ENCODE data around the gene ESYT3.
"Not testable (repeated sequence)": the region's sequence is repeated elsewhere in the genome, so short reads cannot be mapped to it uniquely, and the experiment has no call there.

Gene ESYT3

DNA sequence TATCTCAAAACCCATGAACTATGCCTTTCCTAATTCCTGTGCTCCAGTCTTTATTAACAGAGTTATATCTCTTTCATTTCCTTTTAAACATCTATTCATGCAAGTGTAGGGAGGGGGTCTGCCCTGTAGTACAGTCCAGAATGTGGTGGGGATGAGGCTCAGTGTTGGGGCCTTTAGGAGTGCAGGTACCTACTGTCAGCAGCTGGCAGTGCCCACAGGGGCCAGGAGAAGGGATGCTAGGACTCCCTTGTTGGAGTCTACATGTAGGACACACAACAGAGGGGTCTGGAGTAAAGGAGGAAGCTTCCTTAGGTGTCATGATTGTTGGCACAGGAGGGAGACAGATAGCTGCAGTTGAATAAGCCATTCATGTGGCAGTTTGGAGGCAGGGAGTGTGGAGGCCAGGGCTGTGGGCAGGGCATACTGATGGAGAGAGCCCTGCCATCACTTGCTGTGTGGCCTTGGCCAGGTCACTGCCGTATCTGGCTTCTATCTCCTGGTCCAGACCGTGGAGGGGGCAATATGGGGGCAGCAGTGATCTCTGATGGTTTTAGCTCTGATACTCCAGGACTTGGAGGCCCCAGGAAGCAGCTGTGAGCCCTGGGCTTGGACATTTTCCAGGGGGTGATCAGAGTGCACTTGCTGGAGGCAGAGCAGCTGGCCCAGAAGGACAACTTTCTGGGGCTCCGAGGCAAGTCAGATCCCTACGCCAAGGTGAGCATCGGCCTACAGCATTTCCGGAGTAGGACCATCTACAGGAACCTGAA lies 29.5 kb downstream of the ESYT3 start:
- DNase-seq = peak; percentile 53

DNA sequence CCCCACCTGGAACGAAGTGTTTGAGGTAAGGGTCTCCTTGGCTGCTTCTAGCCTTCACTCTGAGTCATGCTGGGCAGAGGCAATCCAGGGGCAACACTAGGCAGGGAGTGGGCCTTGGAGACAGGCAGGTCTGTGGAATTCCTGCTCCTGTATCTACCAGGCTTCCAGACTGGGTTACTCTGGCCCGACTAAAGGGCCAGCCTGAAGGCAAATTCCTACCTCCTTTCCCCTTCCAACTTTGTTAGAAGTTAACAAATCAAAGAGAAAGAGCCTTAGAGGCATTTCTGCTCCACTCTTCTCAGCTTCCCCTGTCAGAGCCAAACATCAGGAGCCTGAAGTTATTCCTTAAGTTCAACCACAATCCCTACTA lies 30.1 kb downstream of the ESYT3 start:
- no peak for DNase-seq

DNA sequence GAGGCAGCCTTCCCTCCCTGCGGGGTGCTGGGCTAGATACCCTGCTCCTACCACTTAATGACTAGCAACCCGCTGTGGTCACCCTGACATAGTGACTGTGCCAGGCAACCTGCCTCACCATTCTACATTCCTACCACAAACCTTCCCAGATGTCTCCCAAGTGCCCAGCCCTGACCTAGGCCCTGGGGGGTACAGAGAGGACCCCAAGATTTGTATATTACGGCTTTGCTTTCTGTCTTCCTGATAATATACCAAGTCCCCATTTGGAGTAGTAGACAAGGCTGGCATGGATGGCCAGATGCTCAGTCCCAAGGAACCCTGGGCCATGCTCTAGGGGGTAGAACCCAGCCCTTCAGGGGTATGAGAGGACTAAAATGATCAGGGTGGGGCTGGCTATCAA lies 31.0 kb downstream of the ESYT3 start:
- no peak for DNase-seq

GRCh38 chr3:138465925-138466324 lies 31.5 kb downstream of the ESYT3 start:
- DNase-seq = no peak

- no peak for DNase-seq
Measured at GRCh38 chr3:138467931-138468330, 33.5 kb downstream of the ESYT3 start.

DNA sequence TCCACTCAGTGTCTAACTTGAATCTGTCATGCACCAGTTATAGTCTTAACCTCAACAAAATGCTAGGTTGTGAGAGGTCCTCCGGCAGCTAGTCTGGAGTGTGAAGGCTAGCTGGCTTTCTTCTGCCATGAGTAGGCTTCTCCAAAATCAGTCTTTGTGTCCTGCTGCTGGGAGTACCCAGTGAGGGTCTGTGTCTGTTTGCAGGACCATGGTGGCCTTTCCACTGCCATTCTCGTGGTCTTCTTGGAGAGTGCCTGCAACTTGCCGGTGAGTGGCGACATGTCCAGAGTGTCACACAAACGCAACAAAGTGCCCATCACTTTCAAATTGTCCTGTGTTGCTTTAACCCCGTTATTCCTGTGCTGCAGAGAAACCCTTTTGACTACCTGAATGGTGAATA lies 34.0 kb downstream of the ESYT3 start:
- DNase-seq = no peak

- no peak for DNase-seq
Measured at GRCh38 chr3:138468886-138469285, 34.5 kb downstream of the ESYT3 start.

DNA sequence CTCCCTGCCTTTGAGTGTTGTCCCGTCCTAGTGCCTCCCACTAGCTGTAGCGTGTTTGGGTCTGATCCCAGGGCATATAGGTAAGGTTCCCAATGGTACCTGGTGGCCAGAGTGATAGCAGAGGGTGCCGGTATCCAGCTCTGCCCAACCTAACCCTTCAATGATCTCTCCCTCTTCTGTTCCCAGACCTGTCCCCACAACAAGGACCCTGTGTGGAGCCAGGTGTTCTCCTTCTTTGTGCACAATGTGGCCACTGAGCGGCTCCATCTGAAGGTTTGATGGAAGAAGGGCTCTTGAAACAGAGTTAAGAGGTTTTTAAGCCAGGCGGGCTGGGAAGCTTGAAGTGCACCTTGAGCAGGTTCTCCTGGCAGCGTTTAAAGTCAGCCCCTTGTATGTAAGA lies 35.5 kb downstream of the ESYT3 start:
- DNase-seq = no peak

GRCh38 chr3:138470687-138471086 lies 36.3 kb downstream of the ESYT3 start:
- no peak for DNase-seq

- DNase-seq = no peak
Measured at GRCh38 chr3:138471481-138471880, 37.1 kb downstream of the ESYT3 start.

GRCh38 chr3:138472141-138472825 lies 37.9 kb downstream of the ESYT3 start:
- no peak for DNase-seq

DNA sequence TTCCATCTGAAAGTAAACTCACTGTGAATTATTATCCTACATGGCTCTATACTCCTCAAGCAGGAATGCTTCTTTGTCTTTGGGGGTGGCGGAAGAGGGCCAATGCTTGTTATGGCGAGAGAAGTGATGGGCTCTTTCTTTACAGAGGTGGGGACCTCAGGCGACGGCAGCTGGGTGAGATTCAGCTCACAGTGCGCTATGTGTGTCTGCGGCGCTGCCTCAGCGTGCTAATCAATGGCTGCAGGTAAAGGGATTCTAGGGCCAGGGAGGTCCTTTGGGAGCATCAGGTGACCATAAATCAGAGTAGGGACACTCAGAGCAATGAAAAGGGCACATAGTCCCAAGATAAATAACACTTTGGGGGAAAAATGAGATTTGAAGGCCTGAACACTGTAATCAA lies 39.0 kb downstream of the ESYT3 start:
- no peak for DNase-seq

GRCh38 chr3:138474163-138474562 lies 39.7 kb downstream of the ESYT3 start:
- no peak for DNase-seq

- no peak for DNase-seq
Measured at GRCh38 chr3:138476526-138476925, 42.1 kb downstream of the ESYT3 start.

GRCh38 chr3:138477120-138477519 lies 42.7 kb downstream of the ESYT3 start:
- DNase-seq = no peak

DNA sequence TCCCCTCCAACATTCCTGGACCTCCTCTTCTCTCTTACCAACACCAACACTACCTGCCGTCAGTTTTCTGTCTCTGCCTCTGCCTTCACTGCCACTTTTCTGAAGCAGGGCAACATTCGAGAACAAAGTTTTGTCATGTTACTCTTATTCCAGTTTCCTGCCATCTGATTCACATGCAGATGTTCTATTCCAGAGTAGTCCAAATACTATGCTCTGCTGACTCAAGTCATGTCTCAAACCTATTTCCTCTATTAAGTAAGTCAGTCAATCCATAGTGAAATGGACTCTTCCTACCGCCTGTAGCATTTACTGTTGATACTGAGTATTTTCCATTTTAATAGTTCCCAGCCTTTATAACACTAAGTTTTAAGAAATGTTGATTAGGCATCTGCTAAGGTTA lies 43.4 kb downstream of the ESYT3 start:
- DNase-seq = no peak

GRCh38 chr3:138479438-138479863 lies 45.0 kb downstream of the ESYT3 start:
- no peak for DNase-seq

GRCh38 chr3:138484672-138485071 lies 50.3 kb downstream of the ESYT3 start:
- not testable (repeated sequence) for DNase-seq

DNA sequence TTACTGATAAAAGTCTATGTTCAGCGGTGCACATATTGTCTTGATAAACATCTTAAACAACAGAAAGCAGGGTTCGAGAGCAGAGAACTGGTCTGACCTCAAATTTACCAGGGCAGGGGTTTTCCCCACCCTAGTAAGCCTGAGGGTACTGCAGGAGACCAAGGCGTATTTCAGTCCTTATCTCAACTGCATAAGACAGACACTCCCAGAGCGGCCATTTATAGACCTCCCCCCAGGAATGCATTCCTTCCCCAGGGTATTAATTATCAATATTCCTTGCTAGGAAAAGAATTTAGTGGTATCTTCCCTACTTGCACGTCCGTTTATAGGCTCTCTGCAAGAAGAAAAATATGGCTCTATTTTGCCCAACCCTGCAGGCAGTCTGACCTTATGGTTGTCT lies 52.2 kb downstream of the ESYT3 start:
- DNase-seq = not testable (repeated sequence)

- no peak for DNase-seq
Measured at GRCh38 chr3:138491971-138492370, 57.6 kb downstream of the ESYT3 start.

GRCh38 chr3:138492980-138493675 lies 58.7 kb downstream of the ESYT3 start:
- no peak for DNase-seq

- no peak for DNase-seq
Measured at GRCh38 chr3:138493804-138494606, 59.6 kb downstream of the ESYT3 start.

DNA sequence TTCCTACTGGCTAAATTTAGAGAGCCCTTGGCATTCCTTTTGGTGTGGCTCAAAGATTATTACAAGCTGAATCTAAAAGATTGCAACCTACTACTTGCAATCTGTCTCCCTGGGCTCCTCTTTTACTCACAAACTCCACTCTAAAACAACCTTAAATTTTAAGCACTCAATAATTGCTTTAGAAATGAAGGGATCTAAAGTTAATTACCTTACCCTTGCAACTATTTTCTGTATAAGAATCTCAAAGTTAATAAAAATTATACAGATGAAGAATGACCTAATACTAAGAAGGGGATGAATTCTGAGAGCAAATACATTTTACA lies 60.2 kb downstream of the ESYT3 start:
- DNase-seq = no peak

Data from activated effector memory CD4-positive, alpha-beta T cell treated with anti-CD3 and anti-CD28 coated beads, Interleukin-2, amount 50 U/mL, for 16 hours (primary cell).